ENCODE measurements around the gene SLC6A17. TPM values are rescaled to one million over a fixed set of nuclear protein-coding genes. Genes with fewer than 3 reads are reported as not detected.

Gene SLC6A17
- total RNA-seq, 1 experiment from 2014 or later: 0.17 TPM

DNA sequence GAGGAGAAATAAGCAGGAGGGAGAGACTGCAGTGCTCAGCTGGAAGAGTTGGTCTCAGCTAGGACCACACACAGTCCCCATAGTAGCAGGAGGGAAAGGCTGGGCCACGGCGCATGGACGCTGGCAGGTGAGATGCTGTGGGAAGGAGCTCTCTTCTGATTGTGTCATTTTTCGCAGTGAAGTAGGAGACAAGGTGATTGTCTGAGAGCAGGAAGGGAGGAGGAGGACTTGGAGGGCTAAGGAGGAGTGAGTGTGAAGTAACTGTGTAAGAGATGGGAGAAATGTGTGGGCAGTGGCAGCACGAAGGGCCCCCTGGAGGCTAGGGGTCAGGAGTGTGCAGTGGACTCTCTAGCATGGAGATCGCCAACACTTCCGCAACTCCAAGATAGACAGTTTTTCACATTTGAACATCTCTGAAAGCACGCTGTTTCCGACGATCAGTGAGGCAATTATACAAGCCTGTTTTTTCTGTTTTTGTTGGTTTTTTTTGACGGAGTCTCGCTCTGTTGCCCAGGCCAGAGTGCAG lies 33.4 kb downstream of the SLC6A17 start:
- Histone ChIP-seq H3K79me1 (ENCODE audit: insufficient read depth, low read depth, low read length, poor library complexity, severe bottlenecking) (no peaks in the 10 kb centered on the region), H3K14ac (ENCODE audit: insufficient read depth, low read length) (no peak overlapping the region), H3K9me3 (ENCODE audit: control insufficient read depth, low read depth, low read length) (no peaks in the 10 kb centered on the region), H3K23me2 (ENCODE audit: insufficient read length, low read depth, low read length, poor library complexity, severe bottlenecking) (no peaks in the 10 kb centered on the region), H3K4me1 (ENCODE audit: insufficient read depth, low read length) (no peaks in the 10 kb centered on the region), H4K91ac (ENCODE audit: insufficient read length, low read depth, low read length) (no peak overlapping the region), H3K18ac (ENCODE audit: insufficient read length, low read depth, low read length) (no peak overlapping the region), H3K79me2 (ENCODE audit: insufficient read depth, low read length) (no peaks in the 10 kb centered on the region), H3K27me3 (ENCODE audit: insufficient read depth, low read length) (no peaks in the 10 kb centered on the region), H2BK20ac (ENCODE audit: low read depth, low read length, poor library complexity, severe bottlenecking) (no peak overlapping the region), H4K8ac (replicated peaks; ENCODE audit: insufficient read length, low read depth, low read length) (no peak overlapping the region), H2BK12ac (ENCODE audit: insufficient read length, low read depth, low read length) (no peak overlapping the region), H2BK15ac (ENCODE audit: low read depth, low read length) (no peak overlapping the region), H4K20me1 (ENCODE audit: control insufficient read depth, insufficient read depth, insufficient read length) (no peaks in the 10 kb centered on the region), H2AK5ac (ENCODE audit: insufficient read length, low read length) (no peak overlapping the region), H3T11ph (ENCODE audit: low read length) (no peak overlapping the region), H2BK5ac (ENCODE audit: insufficient read length, low read length) (no peak overlapping the region), H3K9ac (ENCODE audit: extremely low read depth, insufficient read length, low read length) (no peak overlapping the region), H3K56ac (ENCODE audit: insufficient read length, low read depth, low read length) (no peak overlapping the region), H3K23ac (ENCODE audit: insufficient read length, low read depth, low read length) (no peak overlapping the region), H4K5ac (ENCODE audit: insufficient read length, low read depth, low read length) (no peak overlapping the region), H3K4me2 (ENCODE audit: insufficient read depth, insufficient read length, low read length) (no peak overlapping the region), H2BK120ac (ENCODE audit: low read depth, low read length, poor library complexity, severe bottlenecking) (no peak overlapping the region), H2AFZ (ENCODE audit: low read length) (no peak overlapping the region), H3K4ac (ENCODE audit: low read depth, low read length) (no peak overlapping the region), H3K27ac (ENCODE audit: insufficient read length, low read depth, low read length) (no peak overlapping the region)
- DNase-seq: no peak
- H3K4me3 Mint-ChIP-seq: no peak overlapping the region
- H3K27me3 Mint-ChIP-seq (ENCODE audit: low read depth): peaks cover 8% of the 10 kb centered on the region
- peaks cover 5 to 10% of the 10 kb centered on the region in 2 experiments; a peak in 2 of 4 replicates for H3K4me1 Mint-ChIP-seq
- H3K36me3 Mint-ChIP-seq (ENCODE audit: insufficient read depth in 1 of 3, low read depth in 3 of 3): no peaks in the 10 kb centered on the region
- WGBS (ENCODE audit: extremely low coverage, insufficient read length, low lambda C conversion rate): no CpG with 5 or more reads among the region's 12 CpGs
- TF ChIP-seq, protein P1, sequence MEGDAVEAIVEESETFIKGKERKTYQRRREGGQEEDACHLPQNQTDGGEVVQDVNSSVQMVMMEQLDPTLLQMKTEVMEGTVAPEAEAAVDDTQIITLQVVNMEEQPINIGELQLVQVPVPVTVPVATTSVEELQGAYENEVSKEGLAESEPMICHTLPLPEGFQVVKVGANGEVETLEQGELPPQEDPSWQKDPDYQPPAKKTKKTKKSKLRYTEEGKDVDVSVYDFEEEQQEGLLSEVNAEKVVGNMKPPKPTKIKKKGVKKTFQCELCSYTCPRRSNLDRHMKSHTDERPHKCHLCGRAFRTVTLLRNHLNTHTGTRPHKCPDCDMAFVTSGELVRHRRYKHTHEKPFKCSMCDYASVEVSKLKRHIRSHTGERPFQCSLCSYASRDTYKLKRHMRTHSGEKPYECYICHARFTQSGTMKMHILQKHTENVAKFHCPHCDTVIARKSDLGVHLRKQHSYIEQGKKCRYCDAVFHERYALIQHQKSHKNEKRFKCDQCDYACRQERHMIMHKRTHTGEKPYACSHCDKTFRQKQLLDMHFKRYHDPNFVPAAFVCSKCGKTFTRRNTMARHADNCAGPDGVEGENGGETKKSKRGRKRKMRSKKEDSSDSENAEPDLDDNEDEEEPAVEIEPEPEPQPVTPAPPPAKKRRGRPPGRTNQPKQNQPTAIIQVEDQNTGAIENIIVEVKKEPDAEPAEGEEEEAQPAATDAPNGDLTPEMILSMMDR (conservative IDR thresholded peaks at IDR 0.05): no peak
- H3K9me3 Mint-ChIP-seq: no peaks in the 10 kb centered on the region
- no peak overlapping the region for H3K27ac Mint-ChIP-seq

Data from H9 (cell line).